ENCODE measurements around the gene CHCHD6.

- TF ChIP-seq TAF1 (IDR thresholded peaks at IDR 0.05; ENCODE audit: borderline replicate concordance, insufficient read depth, low read length): no peak
- TF ChIP-seq REST (IDR thresholded peaks at IDR 0.05; ENCODE audit: insufficient read depth in 1 of 2, low read depth in 2 of 2, low read length in 2 of 2): no peak
These were observed 47.5 kb upstream of the CHCHD6 start for GRCh38 chr3:126656371-126657134.
